A673 (cell line): Measurements from ENCODE around the gene RAPGEF4.

ENCODE experiments used
- EZH2 ChIP-seq: fragments of 200-600 bp; sonication (generic); IDR thresholded peaks from 2 replicates; pipeline ENCODE4 v1.6.1; 2017; ENCODE audit warnings: borderline replicate concordance, low read depth, mild to moderate bottlenecking, mixed read lengths, antibody characterized with exemption, low read length; ENCODE audit not compliant: poor library complexity, severe bottlenecking
- TF ChIP-seq, protein P1 (sequence below): fragments of 300-800, 200-600 bp; sonication (generic); conservative IDR thresholded peaks from 2 replicates; pipeline ENCODE4 v1.5.1; 2017; ENCODE audit warnings: low read depth, mild to moderate bottlenecking, antibody characterized with exemption, low read length, moderate library complexity, mixed read lengths

DNA sequence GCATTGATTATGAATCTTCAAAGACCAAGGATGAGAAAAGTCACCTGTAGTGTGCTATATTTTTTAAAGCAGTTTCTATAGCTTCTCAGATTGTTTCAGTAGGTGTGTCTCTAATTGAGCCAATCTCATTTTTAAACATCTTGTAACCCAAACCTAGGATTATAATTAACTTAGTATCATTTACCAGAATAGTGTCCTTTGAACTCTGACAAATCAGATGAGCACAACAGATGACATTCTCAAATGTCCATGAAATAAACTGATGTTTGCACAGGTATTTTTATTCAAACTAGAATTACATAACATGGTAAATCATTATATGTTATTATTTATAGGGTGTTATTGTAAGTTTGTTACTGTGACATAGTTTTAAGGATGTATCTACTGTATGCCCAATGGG, 213.9 kb downstream of the RAPGEF4 start:
- TF ChIP-seq, protein P1, sequence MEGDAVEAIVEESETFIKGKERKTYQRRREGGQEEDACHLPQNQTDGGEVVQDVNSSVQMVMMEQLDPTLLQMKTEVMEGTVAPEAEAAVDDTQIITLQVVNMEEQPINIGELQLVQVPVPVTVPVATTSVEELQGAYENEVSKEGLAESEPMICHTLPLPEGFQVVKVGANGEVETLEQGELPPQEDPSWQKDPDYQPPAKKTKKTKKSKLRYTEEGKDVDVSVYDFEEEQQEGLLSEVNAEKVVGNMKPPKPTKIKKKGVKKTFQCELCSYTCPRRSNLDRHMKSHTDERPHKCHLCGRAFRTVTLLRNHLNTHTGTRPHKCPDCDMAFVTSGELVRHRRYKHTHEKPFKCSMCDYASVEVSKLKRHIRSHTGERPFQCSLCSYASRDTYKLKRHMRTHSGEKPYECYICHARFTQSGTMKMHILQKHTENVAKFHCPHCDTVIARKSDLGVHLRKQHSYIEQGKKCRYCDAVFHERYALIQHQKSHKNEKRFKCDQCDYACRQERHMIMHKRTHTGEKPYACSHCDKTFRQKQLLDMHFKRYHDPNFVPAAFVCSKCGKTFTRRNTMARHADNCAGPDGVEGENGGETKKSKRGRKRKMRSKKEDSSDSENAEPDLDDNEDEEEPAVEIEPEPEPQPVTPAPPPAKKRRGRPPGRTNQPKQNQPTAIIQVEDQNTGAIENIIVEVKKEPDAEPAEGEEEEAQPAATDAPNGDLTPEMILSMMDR, result no peak
- no peak for TF ChIP-seq EZH2
